MM.1S (cell line): ENCODE data around the gene TFAP2E.

ENCODE experiments used
- EZH2 ChIP-seq: fragments of 300-600 bp; sonication (generic); optimal IDR thresholded peaks from 2 replicates; pipeline ENCODE3; 2017; ENCODE audit warnings: low read depth, mild to moderate bottlenecking, antibody characterized with exemption, low read length, mixed read lengths
- EZH2phosphoT487 ChIP-seq: fragments of 300-600 bp; sonication (generic); IDR thresholded peaks from 2 replicates; pipeline ENCODE4 v1.6.1; 2018; ENCODE audit warnings: antibody characterized with exemption, low read length
- TF ChIP-seq, protein P1 (sequence below): fragments of 300-600 bp; sonication (generic); IDR thresholded peaks from 2 replicates; pipeline ENCODE4 v1.5.1; 2016; ENCODE audit warnings: antibody characterized with exemption, low read length, mixed read lengths

DNA sequence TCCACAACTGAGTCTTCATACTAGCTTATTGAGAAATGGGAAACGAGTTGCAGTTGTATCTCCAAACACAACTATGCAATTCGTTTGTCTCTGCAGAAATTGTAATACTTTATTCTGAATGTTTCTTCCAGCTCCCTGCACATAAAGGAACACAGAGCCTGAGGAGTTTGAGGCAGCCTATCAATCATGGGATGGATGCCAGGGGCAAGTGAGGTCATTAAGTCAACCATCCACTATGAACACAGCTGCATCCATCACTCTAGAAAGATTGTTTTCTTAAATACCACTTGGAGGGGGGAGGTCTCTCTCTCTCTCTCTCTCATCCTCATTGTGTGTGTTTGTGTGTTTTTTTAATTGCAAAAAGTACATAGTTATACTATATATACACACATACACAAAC is 71.1 kb downstream of the TFAP2E start:
- TF ChIP-seq, protein P1, sequence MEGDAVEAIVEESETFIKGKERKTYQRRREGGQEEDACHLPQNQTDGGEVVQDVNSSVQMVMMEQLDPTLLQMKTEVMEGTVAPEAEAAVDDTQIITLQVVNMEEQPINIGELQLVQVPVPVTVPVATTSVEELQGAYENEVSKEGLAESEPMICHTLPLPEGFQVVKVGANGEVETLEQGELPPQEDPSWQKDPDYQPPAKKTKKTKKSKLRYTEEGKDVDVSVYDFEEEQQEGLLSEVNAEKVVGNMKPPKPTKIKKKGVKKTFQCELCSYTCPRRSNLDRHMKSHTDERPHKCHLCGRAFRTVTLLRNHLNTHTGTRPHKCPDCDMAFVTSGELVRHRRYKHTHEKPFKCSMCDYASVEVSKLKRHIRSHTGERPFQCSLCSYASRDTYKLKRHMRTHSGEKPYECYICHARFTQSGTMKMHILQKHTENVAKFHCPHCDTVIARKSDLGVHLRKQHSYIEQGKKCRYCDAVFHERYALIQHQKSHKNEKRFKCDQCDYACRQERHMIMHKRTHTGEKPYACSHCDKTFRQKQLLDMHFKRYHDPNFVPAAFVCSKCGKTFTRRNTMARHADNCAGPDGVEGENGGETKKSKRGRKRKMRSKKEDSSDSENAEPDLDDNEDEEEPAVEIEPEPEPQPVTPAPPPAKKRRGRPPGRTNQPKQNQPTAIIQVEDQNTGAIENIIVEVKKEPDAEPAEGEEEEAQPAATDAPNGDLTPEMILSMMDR, result no peak
- TF ChIP-seq EZH2phosphoT487, result no peak
- TF ChIP-seq EZH2, result no peak
